Heart right ventricle (tissue), 16 donors: ENCODE data around the gene TBC1D22A. TPM values are rescaled to one million over a fixed set of nuclear protein-coding genes. Genes with fewer than 3 reads are reported as not detected.

Experiments used
- ATAC-seq, 8 donors: fragments of 200-7000 bp; cut with Tn5 transposase; one replicate each; pipeline ENCODE4 v1.9.1; 2020; ENCODE audit warnings: mild to moderate bottlenecking in 8 of 8, moderate library complexity in 8 of 8, moderate number of reproducible peaks in 1 of 8
- DNase-seq, 2 donors: peaks; one replicate each; pipeline ENCODE4 v3.0.0-alpha.2; 2020
- H3K27ac ChIP-seq, 10 donors: fragments of 200-600 bp; sonication (generic) in 2 of 10; one replicate each; pipeline versions ENCODE4 v1.5.0 to v1.8.0; 2020 to 2022; ENCODE audit warnings: mild to moderate bottlenecking in 3 of 10
- H3K27me3 ChIP-seq, 7 donors: fragments of 200-600 bp; one replicate each; pipeline ENCODE4 v1.8.0; 2021 to 2022; ENCODE audit warnings: mild to moderate bottlenecking in 2 of 7
- H3K36me3 ChIP-seq, 9 donors: fragments of 200-600 bp; sonication (generic) in 1 of 9; one replicate each; pipeline versions ENCODE4 v1.5.0 to v1.8.0; 2020 to 2022; ENCODE audit warnings: mild to moderate bottlenecking in 2 of 9
- H3K4me1 ChIP-seq, 9 donors: fragments of 200-600 bp; sonication (generic) in 1 of 9; one replicate each; pipeline versions ENCODE4 v1.5.0 to v1.8.0; 2020 to 2022; ENCODE audit warnings: mild to moderate bottlenecking in 4 of 9
- H3K4me3 ChIP-seq, 10 donors: fragments of 200-600 bp; sonication (generic) in 2 of 10; one replicate each; pipeline versions ENCODE4 v1.5.0 to v1.8.0; 2020 to 2022; ENCODE audit warnings: mild to moderate bottlenecking in 7 of 10, moderate library complexity in 2 of 10
- H3K9me3 ChIP-seq, 11 donors: fragments of 200-600 bp in 10 of 11; sonication (generic) in 2 of 11; one replicate each; pipeline versions ENCODE4 v1.5.0 to v1.8.0; 2013 to 2022; ENCODE audit warnings: mild to moderate bottlenecking in 2 of 11, control low read depth in 1 of 11, moderate library complexity in 1 of 11
- WGBS, 2 donors: extraction: QIAGEN DNeasy Blood & Tissue Kit; methylation state at CpG; one replicate each; pipeline ENCODE4 v1.1.7; 2013; ENCODE audit warnings: inconsistent platforms in 1 of 2; 5-methylcytosine and 5-hydroxymethylcytosine counted together
- intact Hi-C, 10 donors: fragments of 100-400 bp; cut with DNase I; formaldehyde crosslinking; loops; one replicate each; pipeline versions ENCODE4 v1.11.1 to v1.14.2; 2022
- polyA plus RNA-seq, 2 donors: library from polyadenylated mRNA; stranded (reverse); fragments of 200-250 nt; gene quantifications; one replicate each; pipeline ENCODE4 v1.2.3, GENCODE V29; 2013
- total RNA-seq, 10 donors: library from RNA; stranded (reverse); fragmentation: NEBNext Ultra II Directional in 3 of 10; extraction: Animal tissue kit (Norgen Biotek cat#: 25700) in 3 of 10; gene quantifications; one replicate each; pipeline versions ENCODE4 v1.2.1 to v1.2.4, GENCODE V29; 2021 to 2023
- TF ChIP-seq, protein P1 (sequence below), 9 donors: fragments of 200-600 bp; sonication (generic) in 2 of 9; IDR thresholded peaks; one replicate each; pipeline versions ENCODE4 v1.5.0 to v1.8.0; 2021 to 2022; ENCODE audit warnings: antibody characterized with exemption in 9 of 9, mild to moderate bottlenecking in 5 of 9, moderate library complexity in 1 of 9
- donor health status: Arrhythmogenic right ventricular cardiomyopathy.
- donor health status: ischemic (EF 13 %, LVEDD 7.1; RV severe dilation, severe dysfunction).
- donor health status: healthy with polysubstance abuse.
- donor health status: DM: no; HTN: yes; CAD: no.
- donor health status: DM: no; HTN: no; CAD: no.
- donor health status: ischemic (EF 25% LVEDD 6.9; RV normal size, moderate dysfunction).
- donor health status: ischemic (EF 25% LVEDD 5.7; RV mildly dilated, moderate dysfunction).
- donor health status: healthy.
- donor health status: DM: yes; HTN: yes; CAD: no.
- donor health status: Ischemic cardiomyopathy.
- donor health status: ischemic (EF 35%, LVEDD 5.7; RV mildly dilated, moderate dysfunction).
- donor health status: nonischemic (EF 11% LVEDD 7.7; RV severe dilation, severe dysfunction).
- donor health status: DM: yes; HTN: yes; CAD: no.
- donor health status: PGD.
- donor health status: ischemic (EF 29% LVEDD 5.4; RV normal size, mild dysfunction).
- donor health status: nonischemic (EF 23%, LVEDD 6.1; RV moderate dilation, normal function).

Gene TBC1D22A
- total and polyA plus RNA-seq, 12 donors, result 7.2 to 27.9 (median 17.9) TPM

- Histone ChIP-seq H3K4me1 (peaks cover 17 to 37% (median 26%) of the 10 kb centered on the region in 9 donors), H3K27me3 (no peaks in the 10 kb centered on the region), H3K4me3 (no peak overlapping the region), H3K36me3 (peaks cover 0 to 6% (median 0%) of the 10 kb centered on the region in 9 donors), H3K9me3 (no peaks in the 10 kb centered on the region), H3K27ac (no peak overlapping the region)
- ATAC-seq, result no peak
- TF ChIP-seq, protein P1, sequence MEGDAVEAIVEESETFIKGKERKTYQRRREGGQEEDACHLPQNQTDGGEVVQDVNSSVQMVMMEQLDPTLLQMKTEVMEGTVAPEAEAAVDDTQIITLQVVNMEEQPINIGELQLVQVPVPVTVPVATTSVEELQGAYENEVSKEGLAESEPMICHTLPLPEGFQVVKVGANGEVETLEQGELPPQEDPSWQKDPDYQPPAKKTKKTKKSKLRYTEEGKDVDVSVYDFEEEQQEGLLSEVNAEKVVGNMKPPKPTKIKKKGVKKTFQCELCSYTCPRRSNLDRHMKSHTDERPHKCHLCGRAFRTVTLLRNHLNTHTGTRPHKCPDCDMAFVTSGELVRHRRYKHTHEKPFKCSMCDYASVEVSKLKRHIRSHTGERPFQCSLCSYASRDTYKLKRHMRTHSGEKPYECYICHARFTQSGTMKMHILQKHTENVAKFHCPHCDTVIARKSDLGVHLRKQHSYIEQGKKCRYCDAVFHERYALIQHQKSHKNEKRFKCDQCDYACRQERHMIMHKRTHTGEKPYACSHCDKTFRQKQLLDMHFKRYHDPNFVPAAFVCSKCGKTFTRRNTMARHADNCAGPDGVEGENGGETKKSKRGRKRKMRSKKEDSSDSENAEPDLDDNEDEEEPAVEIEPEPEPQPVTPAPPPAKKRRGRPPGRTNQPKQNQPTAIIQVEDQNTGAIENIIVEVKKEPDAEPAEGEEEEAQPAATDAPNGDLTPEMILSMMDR (IDR thresholded peaks at IDR 0.05), result no peak
- no peak for DNase-seq
- 98 to 99% methylated on average over 27 of the region's 27 CpGs for WGBS, 2 donors
- intact Hi-C loops, result no loop called here
Observed at GRCh38 chr22:46968359-46968740, 205.9 kb downstream of the TBC1D22A start.

DNA sequence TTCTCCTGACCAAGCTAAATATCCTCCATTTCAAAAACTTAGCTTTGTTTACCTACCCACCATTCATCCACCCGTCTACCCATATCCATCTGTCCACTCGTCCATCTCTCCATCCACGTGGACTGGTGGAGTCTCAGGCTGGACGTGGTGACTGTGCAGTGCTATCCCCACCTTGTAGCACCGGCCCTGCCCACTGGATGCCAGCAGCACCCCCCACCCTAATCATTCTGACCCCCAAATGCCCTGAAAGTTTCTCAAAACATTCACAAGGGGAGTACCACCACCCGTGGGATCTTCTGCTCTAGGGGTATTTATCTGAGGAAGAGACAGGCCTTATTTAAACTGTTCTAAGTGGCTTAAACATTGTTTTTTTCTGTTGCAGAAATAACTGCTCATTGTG lies 206.4 kb downstream of the TBC1D22A start:
- TF ChIP-seq, protein P1 (IDR thresholded peaks at IDR 0.05), result no peak
- intact Hi-C loops, result no loop called here
- Histone ChIP-seq H3K9me3 (no peaks in the 10 kb centered on the region), H3K4me3 (no peak overlapping the region), H3K27ac (no peak overlapping the region), H3K36me3 (peaks cover 0 to 6% (median 0%) of the 10 kb centered on the region in 9 donors), H3K4me1 (peaks cover 17 to 37% (median 30%) of the 10 kb centered on the region in 9 donors), H3K27me3 (no peaks in the 10 kb centered on the region)
- DNase-seq (no peak), ATAC-seq (no peak)
- WGBS, 2 donors, result 96 to 97% methylated on average over 6 of the region's 6 CpGs

- H3K36me3 ChIP-seq, result peaks cover 0 to 11% (median 0%) of the 10 kb centered on the region in 9 donors
- no peak overlapping the region for H3K4me3 ChIP-seq
- intact Hi-C loops, result no loop called here
- no peaks in the 10 kb centered on the region for H3K27me3 ChIP-seq
- no peaks in the 10 kb centered on the region for H3K9me3 ChIP-seq
- 94 to 95% methylated on average over 4 of the region's 4 CpGs for WGBS, 2 donors
- ATAC-seq (no peak), DNase-seq (no peak)
- H3K4me1 ChIP-seq, result peaks cover 17 to 37% (median 30%) of the 10 kb centered on the region in 9 donors
- TF ChIP-seq, protein P1 (IDR thresholded peaks at IDR 0.05), result no peak
- no peak overlapping the region for H3K27ac ChIP-seq
Observed at GRCh38 chr22:46969491-46969890, 207.0 kb downstream of the TBC1D22A start.

DNA sequence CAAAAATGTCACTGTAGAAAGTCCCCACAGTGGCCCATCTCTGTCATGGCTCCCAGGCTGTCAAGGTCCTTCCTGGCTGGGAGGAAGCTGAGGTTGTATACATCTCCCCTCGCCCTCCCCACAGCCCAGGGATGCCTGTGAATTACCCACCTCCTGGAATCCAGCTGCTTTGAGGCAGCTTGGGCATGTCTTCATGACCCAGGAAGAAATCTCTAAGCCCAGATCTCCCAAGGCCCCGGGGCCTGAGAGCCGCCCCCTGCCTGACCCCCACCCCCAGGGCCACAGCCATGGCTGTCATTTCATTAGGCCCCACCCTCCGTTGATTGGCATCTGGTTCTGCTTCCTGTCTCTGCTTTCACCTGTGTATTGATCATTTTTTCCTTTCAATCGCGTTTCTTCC lies 207.5 kb downstream of the TBC1D22A start:
- WGBS, 2 donors, result 95% methylated on average over 6 of the region's 6 CpGs
- Histone ChIP-seq H3K4me1 (peaks cover 17 to 37% (median 30%) of the 10 kb centered on the region in 9 donors), H3K27ac (peak overlapping the region in 2 of 10 donors; percentile 16 to 44), H3K4me3 (no peak overlapping the region), H3K9me3 (no peaks in the 10 kb centered on the region), H3K27me3 (no peaks in the 10 kb centered on the region), H3K36me3 (peaks cover 0 to 16% (median 0%) of the 10 kb centered on the region in 9 donors)
- DNase-seq (no peak), ATAC-seq (no peak)
- intact Hi-C loops, result no loop called here
- TF ChIP-seq, protein P1 (IDR thresholded peaks at IDR 0.05), result no peak
